ENCODE measurements around the gene DAB1. TPM values are rescaled to one million over a fixed set of nuclear protein-coding genes. Genes with fewer than 3 reads are reported as not detected.

DAB1 gene
- total RNA-seq, 3 donors from 2014 or later (not counting 1 experiment from before 2014, with no cell fraction given): 0.41 TPM; not detected in 2

GRCh38 chr1:57252597-57253294 lies 171.1 kb downstream of the DAB1 start:
- Histone ChIP-seq H3K27ac (ENCODE audit: low read length) (no peak overlapping the region), H3K36me3 (ENCODE audit: control insufficient read depth, insufficient read depth, low read length) (no peaks in the 10 kb centered on the region), H3K4me1 (ENCODE audit: control insufficient read depth, insufficient read depth, low read length) (no peaks in the 10 kb centered on the region), H3K9me3 (ENCODE audit: control insufficient read depth, insufficient read depth, low read length) (no peaks in the 10 kb centered on the region), H3K27me3 (ENCODE audit: control insufficient read depth, insufficient read depth, low read length) (no peaks in the 10 kb centered on the region), H3K4me3 (ENCODE audit: low read length) (no peak overlapping the region)
- Mint-ChIP-seq H3K27ac (no peak overlapping the region), H3K27me3 (ENCODE audit: low read depth in 2 of 2) (peaks cover 6 to 15% of the 10 kb centered on the region in 2 donors), H3K4me1 (no peaks in the 10 kb centered on the region), H3K36me3 (no peaks in the 10 kb centered on the region), H3K9me3 (peaks cover 1 to 3% of the 10 kb centered on the region in 2 donors), H3K4me3 (no peak overlapping the region)
- TF ChIP-seq, protein P1, sequence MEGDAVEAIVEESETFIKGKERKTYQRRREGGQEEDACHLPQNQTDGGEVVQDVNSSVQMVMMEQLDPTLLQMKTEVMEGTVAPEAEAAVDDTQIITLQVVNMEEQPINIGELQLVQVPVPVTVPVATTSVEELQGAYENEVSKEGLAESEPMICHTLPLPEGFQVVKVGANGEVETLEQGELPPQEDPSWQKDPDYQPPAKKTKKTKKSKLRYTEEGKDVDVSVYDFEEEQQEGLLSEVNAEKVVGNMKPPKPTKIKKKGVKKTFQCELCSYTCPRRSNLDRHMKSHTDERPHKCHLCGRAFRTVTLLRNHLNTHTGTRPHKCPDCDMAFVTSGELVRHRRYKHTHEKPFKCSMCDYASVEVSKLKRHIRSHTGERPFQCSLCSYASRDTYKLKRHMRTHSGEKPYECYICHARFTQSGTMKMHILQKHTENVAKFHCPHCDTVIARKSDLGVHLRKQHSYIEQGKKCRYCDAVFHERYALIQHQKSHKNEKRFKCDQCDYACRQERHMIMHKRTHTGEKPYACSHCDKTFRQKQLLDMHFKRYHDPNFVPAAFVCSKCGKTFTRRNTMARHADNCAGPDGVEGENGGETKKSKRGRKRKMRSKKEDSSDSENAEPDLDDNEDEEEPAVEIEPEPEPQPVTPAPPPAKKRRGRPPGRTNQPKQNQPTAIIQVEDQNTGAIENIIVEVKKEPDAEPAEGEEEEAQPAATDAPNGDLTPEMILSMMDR (IDR thresholded peaks at IDR 0.05): no peak
- no peak for DNase-seq
- ATAC-seq: no peak
- whole genome bisulfite sequencing (ENCODE audit: insufficient coverage): 80% methylated on average over 10 of the region's 10 CpGs
- intact Hi-C loops (cut with micrococcal nuclease): no loop called here

DNA sequence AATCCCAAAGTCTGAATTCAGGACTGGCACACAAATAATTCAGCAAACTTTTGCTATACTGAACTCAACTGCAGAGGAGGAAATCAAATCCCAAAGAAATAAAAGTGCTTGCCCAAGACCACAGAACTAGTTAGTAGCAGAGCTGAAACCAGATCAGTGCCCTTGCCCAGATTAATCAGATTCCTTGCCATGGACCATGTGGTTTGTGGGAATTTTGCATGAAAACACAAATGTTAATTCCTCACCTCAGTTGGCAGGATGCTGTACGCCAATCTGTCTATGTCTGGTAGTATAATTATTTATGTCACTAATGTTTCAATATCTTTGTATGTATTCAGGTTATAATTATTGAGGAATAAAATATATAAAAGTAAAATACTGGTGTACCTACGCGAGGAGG lies 173.8 kb downstream of the DAB1 start:
- Histone ChIP-seq H3K27ac (ENCODE audit: low read length) (no peak overlapping the region), H3K9me3 (ENCODE audit: control insufficient read depth, insufficient read depth, low read length) (peaks cover 7% of the 10 kb centered on the region), H3K4me3 (ENCODE audit: low read length) (no peak overlapping the region), H3K27me3 (ENCODE audit: control insufficient read depth, insufficient read depth, low read length) (no peaks in the 10 kb centered on the region), H3K4me1 (ENCODE audit: control insufficient read depth, insufficient read depth, low read length) (no peaks in the 10 kb centered on the region), H3K36me3 (ENCODE audit: control insufficient read depth, insufficient read depth, low read length) (no peaks in the 10 kb centered on the region)
- DNase-seq (no peak), ATAC-seq (no peak)
- Mint-ChIP-seq H3K36me3 (no peaks in the 10 kb centered on the region), H3K27ac (no peak overlapping the region), H3K9me3 (peaks cover 0 to 5% of the 10 kb centered on the region in 2 donors), H3K4me1 (no peaks in the 10 kb centered on the region), H3K4me3 (no peak overlapping the region), H3K27me3 (ENCODE audit: low read depth in 2 of 2) (peaks cover 3 to 15% of the 10 kb centered on the region in 2 donors)
- intact Hi-C loops (cut with micrococcal nuclease): no loop called here
- no CpG with 5 or more reads among the region's 3 CpGs for WGBS (ENCODE audit: insufficient coverage)
- TF ChIP-seq, protein P1 (IDR thresholded peaks at IDR 0.05): no peak

GRCh38 chr1:57249511-57249910 lies 174.3 kb downstream of the DAB1 start:
- Mint-ChIP-seq H3K4me1 (no peaks in the 10 kb centered on the region), H3K4me3 (no peak overlapping the region), H3K36me3 (no peaks in the 10 kb centered on the region), H3K27ac (no peak overlapping the region), H3K27me3 (ENCODE audit: low read depth in 2 of 2) (peaks cover 3 to 15% of the 10 kb centered on the region in 2 donors), H3K9me3 (peaks cover 0 to 5% of the 10 kb centered on the region in 2 donors)
- Histone ChIP-seq H3K4me3 (ENCODE audit: low read length) (no peak overlapping the region), H3K36me3 (ENCODE audit: control insufficient read depth, insufficient read depth, low read length) (no peaks in the 10 kb centered on the region), H3K27me3 (ENCODE audit: control insufficient read depth, insufficient read depth, low read length) (no peaks in the 10 kb centered on the region), H3K9me3 (ENCODE audit: control insufficient read depth, insufficient read depth, low read length) (peaks cover 7% of the 10 kb centered on the region), H3K4me1 (ENCODE audit: control insufficient read depth, insufficient read depth, low read length) (no peaks in the 10 kb centered on the region), H3K27ac (ENCODE audit: low read length) (no peak overlapping the region)
- intact Hi-C loops (cut with micrococcal nuclease): no loop called here
- ATAC-seq: no peak
- WGBS (ENCODE audit: insufficient coverage): 78% methylated on average over 2 of the region's 2 CpGs
- TF ChIP-seq, protein P1 (IDR thresholded peaks at IDR 0.05): no peak
- no peak for DNase-seq

DNA sequence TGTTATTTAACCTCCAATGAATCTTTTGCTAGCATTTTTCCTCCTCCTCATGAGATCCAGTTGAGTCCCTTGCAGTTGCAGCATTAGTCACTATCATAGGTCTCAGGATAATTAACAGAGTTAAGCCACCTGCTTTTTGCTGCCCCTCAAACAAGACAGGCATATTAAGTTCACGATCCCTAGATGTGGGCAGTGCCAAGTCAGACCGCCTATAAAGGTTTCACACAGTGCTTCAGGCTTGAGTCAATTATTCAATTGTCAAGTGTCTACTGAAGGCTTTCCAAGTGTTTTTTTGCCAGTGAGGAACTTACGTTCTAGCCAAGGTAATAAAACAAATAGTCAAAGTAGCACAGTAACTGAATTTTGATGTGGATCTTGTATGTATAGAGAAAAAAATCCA lies 175.0 kb downstream of the DAB1 start:
- H3K36me3 Mint-ChIP-seq: no peaks in the 10 kb centered on the region
- DNase-seq (no peak), ATAC-seq (no peak)
- TF ChIP-seq, protein P1 (IDR thresholded peaks at IDR 0.05): no peak
- H3K9me3 Mint-ChIP-seq: peaks cover 0 to 5% of the 10 kb centered on the region in 2 donors
- H3K27ac Mint-ChIP-seq: no peak overlapping the region
- H3K4me1 ChIP-seq (ENCODE audit: control insufficient read depth, insufficient read depth, low read length): no peaks in the 10 kb centered on the region
- H3K4me3 Mint-ChIP-seq: no peak overlapping the region
- no peak overlapping the region for H3K27ac ChIP-seq (ENCODE audit: low read length)
- H3K36me3 ChIP-seq (ENCODE audit: control insufficient read depth, insufficient read depth, low read length): no peaks in the 10 kb centered on the region
- intact Hi-C loops (cut with micrococcal nuclease): no loop called here
- 89% methylated on average over 2 of the region's 3 CpGs for WGBS (ENCODE audit: insufficient coverage)
- H3K27me3 Mint-ChIP-seq (ENCODE audit: low read depth in 2 of 2): peaks cover 5 to 15% of the 10 kb centered on the region in 2 donors
- H3K4me1 Mint-ChIP-seq: no peaks in the 10 kb centered on the region
- H3K27me3 ChIP-seq (ENCODE audit: control insufficient read depth, insufficient read depth, low read length): no peaks in the 10 kb centered on the region
- no peak overlapping the region for H3K4me3 ChIP-seq (ENCODE audit: low read length)
- H3K9me3 ChIP-seq (ENCODE audit: control insufficient read depth, insufficient read depth, low read length): peaks cover 7% of the 10 kb centered on the region

Data from natural killer cell (primary cell).